Right renal pelvis (tissue), 4 donors: ENCODE measurements around the gene SPEF1. TPM values are rescaled to one million over a fixed set of nuclear protein-coding genes. Genes with fewer than 3 reads are reported as not detected.

Source experiments
- DNase-seq, 4 donors: peaks; one replicate each; pipeline ENCODE4 v3.0.0-alpha.2; 2013; ENCODE audit warnings: low read depth in 4 of 4, low spot score in 3 of 4, missing footprints in 1 of 4
- polyA plus RNA-seq, 4 donors: library from polyadenylated mRNA; unstranded; fragments of 120-200 nt; gene quantifications; one replicate each; pipeline ENCODE4 v1.2.1, GENCODE V29; 2013; ENCODE audit not compliant: insufficient read length in 4 of 4

SPEF1 gene
- polyA plus RNA-seq, 4 donors, result 1.3 to 3.1 (median 1.7) TPM

DNA sequence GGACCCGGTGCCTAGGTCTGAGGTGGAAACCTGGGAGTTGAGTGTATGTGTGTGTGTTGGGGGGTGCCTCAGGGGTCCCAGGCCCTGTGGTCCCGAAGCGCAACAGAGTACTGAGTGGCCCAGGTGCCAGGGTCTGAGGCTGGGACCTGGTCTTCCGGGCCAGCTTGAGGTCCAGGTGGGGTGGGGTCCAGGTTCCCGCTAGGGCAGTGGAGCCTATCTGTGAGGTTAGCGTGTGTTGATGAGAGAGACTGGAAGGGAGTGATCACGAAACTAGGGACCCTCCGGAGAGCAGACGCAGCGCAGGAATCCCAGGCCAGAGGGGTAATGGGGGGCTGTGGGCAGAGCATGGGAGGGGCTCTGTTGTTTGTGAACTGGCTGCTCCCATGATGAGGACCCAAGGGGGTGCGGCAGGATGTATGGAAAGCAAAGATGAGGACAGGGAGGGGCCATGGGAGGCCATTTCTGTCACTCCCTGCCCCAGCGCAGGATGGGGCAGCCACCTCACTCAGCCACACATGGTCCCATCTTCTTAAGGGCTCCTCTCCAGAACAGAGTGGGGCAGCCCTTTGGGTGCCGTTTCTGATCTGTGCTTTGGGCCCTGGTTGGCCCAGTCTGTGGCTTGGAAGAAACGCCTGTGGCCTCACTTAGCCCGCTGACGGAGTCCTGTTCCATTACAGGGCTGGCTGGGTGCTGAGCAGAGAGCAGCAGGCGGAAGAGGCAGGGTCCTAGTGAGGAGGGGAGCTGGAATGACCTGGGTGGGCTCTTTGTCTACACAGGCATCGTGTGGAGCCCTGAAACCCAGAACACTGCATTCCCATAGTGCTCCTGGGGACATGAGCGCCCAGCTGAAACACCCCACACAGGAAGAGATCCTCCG lies 47.9 kb downstream of the SPEF1 start:
- no peak for DNase-seq

- peak in 1 of 4 donors; percentile 41 for DNase-seq
Measured at GRCh38 chr20:3732327-3733118, 48.7 kb downstream of the SPEF1 start, which contains the start of gene HSPA12B. Gene HSPA12B (plus strand): TSS chr20:3732685. CDS start chr20:3738675, 5,990 bp downstream.

GRCh38 chr20:3731944-3732326 lies 49.3 kb downstream of the SPEF1 start:
- no peak for DNase-seq

DNA sequence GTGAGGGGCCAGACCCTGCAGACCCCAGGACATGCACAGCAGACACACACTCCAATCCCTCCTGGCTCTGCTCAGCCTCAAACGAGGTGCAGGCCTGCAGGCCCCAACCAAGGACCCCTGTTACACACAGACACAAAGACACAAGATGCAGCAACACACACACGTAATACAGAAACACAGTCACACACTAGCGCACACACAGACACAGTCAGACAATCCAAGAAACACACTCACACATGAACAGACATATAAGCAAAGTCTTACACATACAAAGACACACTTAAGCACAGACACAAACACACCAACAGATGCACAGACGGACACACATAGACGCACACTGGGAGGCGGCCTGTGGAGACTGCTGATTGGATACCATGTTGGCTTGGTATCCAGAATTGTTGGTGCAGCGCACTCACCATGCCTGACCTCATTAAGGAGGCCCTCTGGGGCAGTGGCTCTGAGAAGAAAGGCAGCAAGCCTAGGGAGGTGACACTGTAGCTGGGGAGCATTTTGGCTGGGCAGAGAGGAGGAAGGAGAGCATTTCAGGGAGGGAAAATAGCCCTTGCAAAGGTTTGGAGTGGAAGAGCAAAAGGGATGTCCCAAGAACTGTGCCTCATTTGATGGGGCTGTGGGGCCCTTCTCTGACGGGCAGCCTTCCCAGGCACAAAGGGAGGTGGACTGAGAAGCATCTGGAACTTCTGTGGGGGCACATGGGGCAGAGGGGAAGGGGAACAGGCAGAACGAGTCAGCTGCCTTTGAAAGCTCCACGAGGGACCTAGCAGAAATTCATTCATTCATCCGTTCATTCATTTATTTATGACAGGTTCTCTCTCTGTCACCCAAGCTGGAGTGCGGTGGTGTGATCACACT lies 50.2 kb downstream of the SPEF1 start:
- DNase-seq, result no peak

DNA sequence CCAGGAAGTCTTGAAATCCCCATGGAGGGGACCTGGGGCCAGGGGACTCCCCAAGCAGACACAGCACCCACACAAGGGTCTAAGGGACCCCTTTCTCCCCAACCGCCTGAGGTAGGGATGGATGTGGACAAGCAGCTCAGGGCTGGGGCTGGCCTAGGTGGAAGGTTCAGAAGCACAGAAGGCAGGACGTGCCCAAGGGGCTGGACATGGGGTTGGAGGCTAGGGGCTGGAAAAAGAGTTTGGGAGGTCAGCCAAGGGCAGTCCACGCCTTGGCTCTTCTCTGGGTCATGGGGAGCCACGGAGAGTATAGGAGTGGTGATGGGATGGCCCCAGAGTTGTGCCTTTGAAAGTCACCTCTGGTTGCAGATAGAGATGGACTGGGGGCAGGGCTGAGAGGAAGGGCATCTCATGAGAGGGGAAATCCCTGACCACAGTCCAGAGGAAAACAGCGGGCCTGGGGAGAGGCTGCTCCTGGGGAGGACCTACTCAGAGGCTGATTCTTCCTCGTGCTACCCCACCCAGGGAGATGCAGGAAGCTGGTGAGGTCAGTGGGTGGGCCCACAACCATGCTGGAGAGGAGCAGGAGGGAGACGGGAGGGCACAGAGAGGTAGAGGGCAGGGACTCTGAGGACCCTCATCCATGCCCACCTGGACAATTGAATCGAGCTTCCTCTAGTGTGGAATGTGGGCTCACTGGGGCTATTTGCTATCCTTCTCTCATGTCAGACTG lies 51.3 kb downstream of the SPEF1 start:
- no peak for DNase-seq

- no peak for DNase-seq
Measured at GRCh38 chr20:3729378-3729777, 51.9 kb downstream of the SPEF1 start.

DNA sequence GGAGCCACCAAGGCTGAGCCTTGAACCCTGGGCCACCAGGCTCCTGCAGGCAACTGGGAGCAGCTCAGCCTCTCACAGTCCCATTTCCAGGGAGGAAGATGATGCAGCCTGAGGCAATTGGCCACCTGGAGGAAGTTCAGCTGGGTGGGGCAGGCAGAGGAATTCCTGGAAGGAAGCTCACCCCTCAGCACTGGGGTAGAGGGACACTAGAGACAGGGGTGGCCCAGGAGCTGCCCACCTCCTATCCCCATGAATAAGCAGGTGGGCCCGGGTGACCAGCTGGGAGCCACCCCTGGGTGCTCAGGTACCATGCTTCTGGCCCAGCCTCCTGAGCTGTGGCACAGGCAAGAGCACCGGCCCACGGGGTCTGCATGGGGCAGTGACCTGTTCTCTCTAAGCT lies 52.4 kb downstream of the SPEF1 start:
- no peak for DNase-seq

GRCh38 chr20:3728354-3728753 lies 52.9 kb downstream of the SPEF1 start:
- DNase-seq, result no peak

Other genes with a start within 250 kb of the SPEF1 start
- gene GFRA4, start 118.0 kb downstream of the SPEF1 start, polyA plus RNA-seq, result under 1 TPM in 2 of 4 donors, not detected in 2; 0.13 to 0.20 TPM
- 10 to 100 TPM in 1 of 4 donors, 1 to 10 TPM in 3; 6.5 to 10.5 (median 8.8) TPM for gene ADAM33, start 99.4 kb downstream of the SPEF1 start, polyA plus RNA-seq
- gene SIGLEC1, start 68.8 kb downstream of the SPEF1 start, polyA plus RNA-seq, result 1 to 10 TPM in 1 of 4 donors, under 1 TPM in 3; 0.51 to 1.3 (median 0.76) TPM
- 10 to 100 TPM; 13.3 to 19.0 (median 14.6) TPM for gene HSPA12B, start 48.8 kb downstream of the SPEF1 start, polyA plus RNA-seq
- 10 to 100 TPM; 19.7 to 26.8 (median 24.1) TPM for gene ADISSP, start 13.7 kb downstream of the SPEF1 start, polyA plus RNA-seq
- 10 to 100 TPM; 37.3 to 52.2 (median 40.1) TPM for gene CENPB, start 5.3 kb upstream of the SPEF1 start, polyA plus RNA-seq
- 10 to 100 TPM; 33.7 to 43.1 (median 38.4) TPM for gene CDC25B, start 14.9 kb upstream of the SPEF1 start, polyA plus RNA-seq
- gene AP5S1, start 39.1 kb upstream of the SPEF1 start, polyA plus RNA-seq, result 10 to 100 TPM in 2 of 4 donors, 1 to 10 TPM in 2; 8.5 to 11.3 (median 9.9) TPM
- 10 to 100 TPM; 24.7 to 29.8 (median 26.6) TPM for gene MAVS, start 65.4 kb upstream of the SPEF1 start, polyA plus RNA-seq
- gene PANK2, start 107.9 kb upstream of the SPEF1 start, polyA plus RNA-seq, result 10 to 100 TPM; 30.9 to 41.2 (median 33.8) TPM
- gene RNF24, start 234.1 kb upstream of the SPEF1 start, polyA plus RNA-seq, result 10 to 100 TPM; 20.0 to 26.4 (median 22.5) TPM